GM21825 (cell line): Measurements from ENCODE around the gene NF1.
A peak's percentile ranks its signal among the peaks of the same experiment; 100 is the strongest.
"Not testable (repeated sequence)": the region's sequence is repeated elsewhere in the genome, so short reads cannot be mapped to it uniquely, and the experiment has no call there.

Experiments used
- ATAC-seq: cut with Tn5 transposase; IDR thresholded peaks from one replicate; pipeline ENCODE4 v1.9.1; 2021; ENCODE audit warnings: mild to moderate bottlenecking, moderate library complexity; ENCODE audit not compliant: unreplicated experiment

The NF1 gene

GRCh38 chr17:31293581-31293980 is 198.8 kb downstream of the NF1 start:
- ATAC-seq, result no peak

DNA sequence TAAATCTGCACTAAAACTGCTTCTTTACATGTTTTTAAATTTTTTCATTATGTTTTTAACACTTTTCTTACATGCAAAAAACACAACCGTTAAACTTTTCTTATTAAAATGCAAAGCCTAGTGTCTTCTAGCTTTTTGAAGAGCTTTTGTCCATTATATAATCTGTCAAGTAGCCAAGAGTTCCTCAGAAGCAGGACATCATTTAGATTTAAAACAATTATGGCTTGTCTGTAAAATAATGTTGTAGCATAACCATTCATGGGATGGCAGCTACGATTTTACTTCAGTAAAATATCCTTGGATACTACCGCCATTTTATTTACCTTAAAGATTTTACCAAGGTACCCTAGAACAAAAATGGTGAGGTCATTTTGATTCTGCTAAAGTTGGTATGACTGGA is 199.5 kb downstream of the NF1 start:
- ATAC-seq, result no peak

DNA sequence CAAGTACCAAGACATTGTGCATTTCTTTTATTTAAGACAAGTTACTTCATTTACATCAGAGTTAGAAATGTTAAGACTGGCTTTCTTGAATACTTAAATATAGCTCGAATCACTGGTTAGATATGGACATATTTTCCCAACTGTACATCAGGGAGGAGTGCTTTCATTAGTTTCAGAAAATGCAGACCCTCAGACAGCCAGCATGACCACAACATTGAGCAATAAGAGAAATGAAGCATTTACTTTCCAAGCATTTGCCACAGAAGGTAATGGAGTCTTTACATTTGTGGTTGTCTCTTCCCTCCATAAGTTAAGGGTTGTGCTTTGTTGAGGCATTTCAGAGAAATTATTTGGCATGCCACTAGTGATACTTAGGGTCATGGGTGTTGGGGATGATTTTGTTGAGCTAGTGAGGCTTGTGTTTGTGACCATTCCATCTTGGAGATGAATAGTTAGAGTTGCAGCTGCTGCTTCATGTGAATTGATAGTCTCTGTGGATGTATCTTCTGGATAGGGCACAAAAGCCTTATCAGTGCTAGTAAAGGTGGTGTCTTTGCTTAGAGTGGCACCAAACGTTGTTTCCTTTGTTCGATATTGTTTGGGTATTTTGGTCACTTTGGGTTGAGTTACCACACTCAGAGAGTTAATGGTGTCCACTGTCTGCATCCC is 200.2 kb downstream of the NF1 start:
- ATAC-seq, result no peak

GRCh38 chr17:31295489-31295871 is 200.7 kb downstream of the NF1 start:
- ATAC-seq, result no peak

DNA sequence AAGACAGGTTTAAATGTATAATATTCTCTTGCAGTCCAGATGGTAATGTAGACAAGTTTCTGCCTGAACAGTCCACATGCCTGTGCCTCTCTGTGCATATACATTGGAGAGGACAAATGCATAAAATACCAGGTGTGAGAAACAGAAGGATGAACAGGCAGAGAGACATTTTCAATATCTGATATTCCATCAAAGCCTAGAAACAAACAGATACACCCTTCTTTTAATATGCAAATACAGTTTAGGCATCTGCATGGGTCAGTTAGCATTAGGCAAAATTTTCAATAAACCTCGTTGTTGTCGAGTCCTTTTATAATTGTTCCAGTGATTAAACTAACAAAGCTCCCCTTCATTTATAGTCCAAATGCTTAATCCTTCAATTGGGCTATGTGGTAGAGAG is 201.4 kb downstream of the NF1 start:
- ATAC-seq, result no peak

DNA sequence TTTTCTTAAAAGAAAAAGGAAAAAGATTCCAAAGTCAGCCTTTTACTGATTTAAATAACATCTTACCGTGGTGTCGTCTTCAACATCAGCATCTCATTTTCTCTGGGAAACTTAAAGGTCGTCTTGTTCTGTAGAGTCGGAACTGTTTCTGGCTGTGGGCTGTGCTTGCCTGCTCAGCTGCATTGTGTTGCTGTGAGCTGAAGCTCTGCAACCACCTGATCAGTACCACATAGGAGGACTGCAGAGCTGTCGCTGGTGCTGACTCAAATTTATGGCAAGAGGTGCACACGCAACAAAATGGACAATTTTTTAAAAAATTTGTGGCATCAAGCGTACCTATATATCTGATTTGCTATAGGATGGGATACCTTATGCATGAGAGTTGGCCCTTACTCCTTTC is 202.3 kb downstream of the NF1 start, which contains the start of gene OMG:
OMG (minus strand) TSS at position 150 of the 400 bp plus-strand sequence. CDS start 908 bp downstream, outside the sequence.
- ATAC-seq, result no peak

- ATAC-seq, result no peak
These were observed 204.8 kb downstream of the NF1 start for GRCh38 chr17:31299624-31300023.

GRCh38 chr17:31307640-31308039 is 212.9 kb downstream of the NF1 start:
- no peak for ATAC-seq

- no peak for ATAC-seq
These were observed 213.9 kb downstream of the NF1 start for GRCh38 chr17:31308372-31309334.

DNA sequence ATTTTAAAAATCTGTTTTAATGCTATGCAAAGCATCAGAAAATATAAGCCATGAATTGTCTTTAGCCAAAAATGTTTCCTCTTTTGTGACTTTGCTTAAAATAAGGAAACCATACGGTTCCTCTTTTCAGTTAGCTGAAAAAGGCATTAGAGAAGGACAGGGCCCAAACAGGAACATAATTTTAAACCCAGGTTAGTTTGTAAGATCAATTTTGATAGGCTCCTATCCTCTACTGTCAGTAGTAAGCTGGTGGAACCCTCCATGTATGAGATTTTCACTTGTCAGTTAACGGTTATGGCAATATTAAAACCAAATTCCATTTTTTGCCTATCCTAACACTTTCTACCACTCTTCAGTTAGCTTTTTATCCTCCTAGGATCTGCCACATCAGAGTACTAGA is 214.8 kb downstream of the NF1 start:
- no peak for ATAC-seq

- no peak for ATAC-seq
These were observed 215.5 kb downstream of the NF1 start for GRCh38 chr17:31310260-31310659.

DNA sequence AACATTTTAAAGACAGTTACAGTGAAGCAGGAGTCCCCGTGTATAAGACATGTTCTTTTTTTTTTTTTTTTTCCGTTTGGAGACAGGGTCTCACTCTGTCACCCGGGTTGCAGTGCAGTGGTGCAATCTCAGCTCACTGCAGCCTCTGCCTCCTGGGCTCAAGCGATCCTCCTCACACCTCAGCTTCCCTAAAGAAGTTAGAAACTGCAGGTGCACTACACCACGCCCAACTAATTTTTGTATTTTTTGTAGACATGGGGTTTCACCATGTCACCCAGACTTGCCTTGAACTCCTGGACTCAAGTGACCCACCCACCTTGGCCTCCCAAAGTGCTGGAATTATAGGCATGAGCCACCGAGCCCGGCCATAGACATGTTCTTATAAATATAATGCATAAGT is 216.1 kb downstream of the NF1 start:
- ATAC-seq, result no peak

- ATAC-seq, result no peak
These were observed 216.7 kb downstream of the NF1 start for GRCh38 chr17:31311526-31311925.

GRCh38 chr17:31312223-31312622 is 217.4 kb downstream of the NF1 start:
- not testable (repeated sequence) for ATAC-seq

GRCh38 chr17:31313982-31314781 is 219.4 kb downstream of the NF1 start, which contains the start of gene EVI2B:
Gene EVI2B, minus strand, starts transcription at chr17:31314054. Its CDS starts 8,445 bp downstream, at chr17:31305609.
- ATAC-seq, result no peak

GRCh38 chr17:31314782-31315100 is 220.0 kb downstream of the NF1 start:
- ATAC-seq, result no peak

DNA sequence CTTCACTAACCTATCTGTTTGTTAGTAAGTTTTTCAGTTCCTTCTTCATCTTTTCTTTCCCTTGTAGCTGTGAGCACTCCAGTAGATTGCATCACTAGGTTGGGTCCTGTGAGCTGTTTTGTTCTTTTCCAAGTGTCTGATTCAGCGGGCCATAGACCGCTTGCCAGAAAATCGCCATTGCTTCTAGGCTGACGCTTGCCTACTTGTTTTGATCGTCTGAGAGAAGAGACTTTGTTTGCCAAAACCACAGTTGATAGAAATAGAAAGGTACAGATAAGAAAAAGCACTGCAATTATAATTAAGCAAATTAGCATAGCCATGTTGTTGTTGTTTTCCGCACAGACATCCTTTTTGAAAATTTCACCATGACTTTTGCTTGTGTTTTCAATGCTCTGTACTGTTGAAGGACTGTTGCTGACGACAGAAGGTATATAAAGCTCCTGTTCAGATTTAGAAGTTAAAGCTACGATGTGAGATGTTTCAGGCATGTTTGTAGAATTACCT is 223.6 kb downstream of the NF1 start:
- ATAC-seq, result peak; percentile 30

DNA sequence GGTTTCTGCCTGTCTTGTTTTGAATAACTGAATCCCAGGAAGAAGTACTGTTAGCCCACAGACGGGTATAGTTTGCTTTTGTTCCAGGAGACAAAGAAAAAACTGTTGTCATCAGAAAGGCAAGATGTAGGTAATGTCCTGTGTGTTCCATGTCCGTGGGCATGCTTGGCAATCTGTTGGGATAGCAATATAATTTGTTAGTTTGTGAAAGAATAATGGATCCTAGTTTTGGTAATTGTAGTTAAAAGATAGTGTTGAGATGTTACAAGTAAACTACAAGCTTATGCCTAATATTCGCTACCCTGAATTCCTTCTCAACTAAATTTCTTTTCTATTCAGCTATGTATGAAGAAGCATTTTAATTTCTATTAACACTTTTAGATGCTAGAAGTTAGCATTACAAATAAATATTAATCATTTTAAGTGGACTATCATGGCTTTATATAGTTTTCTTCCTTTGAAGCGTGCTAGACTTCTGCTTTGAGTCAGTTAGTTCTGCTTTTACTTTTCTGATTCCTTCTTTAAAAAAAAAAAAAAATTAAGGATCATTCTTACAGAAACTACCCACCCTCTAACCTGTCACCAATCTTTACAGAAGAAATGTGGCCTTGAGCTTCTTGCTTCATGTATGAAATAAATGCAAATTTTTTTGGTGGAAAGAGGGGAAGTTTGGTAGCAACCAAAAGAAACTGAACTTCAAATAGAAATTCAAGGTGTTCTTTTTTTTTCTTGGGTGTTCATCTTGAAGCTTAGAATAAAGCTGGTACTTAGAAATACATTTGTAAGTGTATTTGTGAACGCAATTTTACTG is 224.3 kb downstream of the NF1 start:
- ATAC-seq, result no peak

GRCh38 chr17:31320241-31320640 is 225.5 kb downstream of the NF1 start:
- ATAC-seq, result no peak

GRCh38 chr17:31320791-31321190 is 226.0 kb downstream of the NF1 start:
- ATAC-seq, result no peak
